Upper lobe of left lung (tissue), 6 donors: ENCODE measurements around the gene ANKRD44. TPM values are rescaled to one million over a fixed set of nuclear protein-coding genes. Genes with fewer than 3 reads are reported as not detected.

ENCODE experiments used
- ATAC-seq, 2 donors: fragments of 200-7000 bp; cut with Tn5 transposase; one replicate each; pipeline ENCODE4 v1.9.1; 2022; ENCODE audit warnings: mild to moderate bottlenecking in 2 of 2, moderate library complexity in 2 of 2; ENCODE audit not compliant: low FRiP score in 2 of 2
- DNase-seq, 2 donors: peaks; one replicate each; pipeline ENCODE4 v3.0.0-alpha.2; 2019 to 2020
- H3K27ac ChIP-seq, 4 donors: fragments of 200-600 bp; sonication (generic); one replicate each; pipeline ENCODE4 v1.5.1; 2016 to 2019
- H3K27me3 ChIP-seq, 4 donors: fragments of 200-600 bp; sonication (generic); one replicate each; pipeline ENCODE4 v1.5.1; 2017 to 2019
- H3K36me3 ChIP-seq, 4 donors: fragments of 200-600 bp; sonication (generic); one replicate each; pipeline ENCODE4 v1.5.1; 2016 to 2019
- H3K4me1 ChIP-seq, 4 donors: fragments of 200-600 bp; sonication (generic); one replicate each; pipeline ENCODE4 v1.5.1; 2018 to 2019
- H3K4me3 ChIP-seq, 4 donors: fragments of 200-600 bp; sonication (generic); one replicate each; pipeline ENCODE4 v1.5.1; 2017 to 2019; ENCODE audit warnings: mild to moderate bottlenecking in 2 of 4, moderate library complexity in 1 of 4
- H3K9me3 ChIP-seq, 4 donors: fragments of 200-600 bp; sonication (generic); one replicate each; pipeline ENCODE4 v1.5.1; 2018 to 2019
- EP300 ChIP-seq, 4 donors: sonication (generic); formaldehyde crosslinking; IDR thresholded peaks; one replicate each; pipeline ENCODE4 v1.5.1; 2017; ENCODE audit warnings: antibody characterized with exemption in 4 of 4, control low read depth in 2 of 4
- POLR2A ChIP-seq, 4 donors: fragments of 450-650 bp; IDR thresholded peaks; one replicate each; pipeline ENCODE4 v1.5.1; 2016 to 2017; ENCODE audit warnings: antibody characterized with exemption in 4 of 4, mild to moderate bottlenecking in 2 of 4
- POLR2AphosphoS5 ChIP-seq, 2 donors: sonication (generic); formaldehyde crosslinking; IDR thresholded peaks; one replicate each; pipeline ENCODE4 v1.5.1; 2017; ENCODE audit warnings: antibody characterized with exemption in 2 of 2
- WGBS, 2 donors: methylation state at CpG; one replicate each; pipeline ENCODE4 v1.1.5; 2017 to 2018; 5-methylcytosine and 5-hydroxymethylcytosine counted together
- total RNA-seq, 6 donors: library from RNA; depleted of rRNA in 4 of 6; stranded (reverse); fragments of >200 nt in 4 of 6; gene quantifications; one replicate each; pipeline versions ENCODE4 v1.1.0 to v1.2.1, GENCODE V29; 2016 to 2021
- TF ChIP-seq, protein P1 (sequence below), 6 experiments: fragments of 450-650 bp in 4 of 6; fragments of 200-600 bp in 2 of 6; sonication (generic) in 2 of 6; IDR thresholded peaks; one replicate each; pipeline ENCODE4 v1.5.1; 2016 to 2019; ENCODE audit warnings: antibody characterized with exemption in 6 of 6
- donor health status: DM: no; HTN: no; CAD: no; lungs with moderate emphysema.
- donor health status: DM: no; HTN: yes; CAD: no; lungs with severe emphysema.

The ANKRD44 gene
- total RNA-seq, 6 donors from 2014 or later = 41.0 to 91.1 (median 61.7) TPM

DNA sequence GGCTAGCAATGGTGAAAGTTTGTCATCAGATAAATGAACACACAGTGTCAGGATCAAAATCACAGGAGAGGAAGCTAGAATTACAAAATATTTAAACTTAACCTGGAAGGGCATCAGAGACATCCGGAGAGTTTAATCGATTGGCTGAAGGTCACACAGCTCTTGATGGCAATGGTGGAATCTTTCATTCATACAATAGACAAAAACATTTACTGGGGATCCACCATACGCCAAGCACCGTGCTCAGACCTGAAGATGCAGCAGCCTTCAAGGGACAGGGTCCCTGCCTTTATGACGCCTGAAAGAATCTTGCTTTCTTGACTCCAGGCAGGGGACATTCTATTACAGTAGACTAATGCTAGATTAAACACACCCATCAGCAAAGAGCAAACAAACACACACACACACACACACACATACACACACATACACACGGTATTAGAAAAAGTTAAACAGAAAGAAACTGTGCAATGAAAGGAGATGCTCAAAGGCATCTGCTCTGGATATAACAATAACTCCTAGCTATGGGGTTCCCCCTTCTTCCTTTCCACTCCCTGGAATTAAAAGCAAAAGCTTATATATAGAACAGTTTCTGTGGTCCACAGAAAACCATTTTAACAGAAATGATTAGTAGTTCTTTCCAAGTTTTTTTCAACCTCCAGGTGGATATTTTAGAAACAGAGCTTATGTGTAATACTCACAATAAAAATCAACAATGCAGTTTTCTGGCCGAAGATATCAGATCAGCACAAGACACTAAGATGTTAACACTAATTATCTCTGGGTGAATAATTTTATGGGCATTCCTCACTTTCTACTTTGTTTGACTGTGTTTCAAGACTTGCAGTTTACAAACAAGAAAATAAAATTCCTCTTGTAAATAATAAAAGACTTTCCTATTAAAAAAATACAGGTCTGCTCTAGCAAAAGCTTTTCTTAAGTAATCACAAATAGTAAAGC is 151.7 kb downstream of the ANKRD44 start:
- Histone ChIP-seq H3K4me1 (peaks cover 14 to 21% (median 15%) of the 10 kb centered on the region in 4 donors), H3K9me3 (no peaks in the 10 kb centered on the region), H3K4me3 (no peak overlapping the region), H3K36me3 (no peaks in the 10 kb centered on the region), H3K27me3 (no peaks in the 10 kb centered on the region), H3K27ac (peak overlapping the region in 2 of 4 donors; percentile 15 to 40)
- no peak for ATAC-seq
- DNase-seq = no peak
- WGBS, 2 donors = 42 to 59% methylated on average over 7 of the region's 7 CpGs
- no peak for TF ChIP-seq POLR2AphosphoS5 (IDR thresholded peaks at IDR 0.05)

DNA sequence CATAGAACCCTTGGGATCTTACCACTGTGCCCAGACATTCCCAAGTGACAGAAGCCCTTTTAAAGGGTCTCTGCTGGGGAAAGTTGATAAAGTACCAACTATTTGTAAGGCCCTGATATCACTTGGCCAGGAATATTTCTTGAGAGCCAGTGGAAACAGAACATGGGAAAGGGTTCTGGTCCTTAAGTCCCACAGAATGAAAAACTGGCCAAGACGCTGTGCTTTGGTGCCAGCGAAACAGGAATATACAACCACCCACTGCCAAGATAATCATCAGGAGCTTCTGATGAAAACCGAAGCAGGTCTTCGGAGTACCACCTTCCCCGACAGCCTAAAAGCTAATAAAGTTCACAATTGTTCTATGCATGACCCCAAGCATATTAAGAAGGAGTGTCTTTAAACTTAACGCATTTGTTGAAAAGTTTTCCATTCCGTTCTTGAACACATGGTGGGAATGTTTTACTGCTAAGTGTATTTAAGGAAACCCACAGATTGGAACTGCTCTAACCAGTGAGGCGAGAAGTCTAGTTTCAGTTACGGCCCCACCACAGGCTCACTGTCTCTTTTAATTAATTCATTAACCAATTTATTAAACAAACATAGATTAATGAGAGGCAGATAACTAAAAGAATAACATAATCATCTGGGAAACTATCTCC is 152.6 kb downstream of the ANKRD44 start:
- Histone ChIP-seq H3K27ac (peak overlapping the region in 2 of 4 donors; percentile 15 to 40), H3K4me1 (peaks cover 14 to 29% (median 22%) of the 10 kb centered on the region in 4 donors), H3K27me3 (no peaks in the 10 kb centered on the region), H3K36me3 (no peaks in the 10 kb centered on the region), H3K4me3 (no peak overlapping the region), H3K9me3 (no peaks in the 10 kb centered on the region)
- ATAC-seq (no peak), DNase-seq (no peak)
- WGBS, 2 donors = 60 to 62% methylated on average over 9 of the region's 9 CpGs
- TF ChIP-seq POLR2A (IDR thresholded peaks at IDR 0.05) = no peak
- TF ChIP-seq, protein P1, sequence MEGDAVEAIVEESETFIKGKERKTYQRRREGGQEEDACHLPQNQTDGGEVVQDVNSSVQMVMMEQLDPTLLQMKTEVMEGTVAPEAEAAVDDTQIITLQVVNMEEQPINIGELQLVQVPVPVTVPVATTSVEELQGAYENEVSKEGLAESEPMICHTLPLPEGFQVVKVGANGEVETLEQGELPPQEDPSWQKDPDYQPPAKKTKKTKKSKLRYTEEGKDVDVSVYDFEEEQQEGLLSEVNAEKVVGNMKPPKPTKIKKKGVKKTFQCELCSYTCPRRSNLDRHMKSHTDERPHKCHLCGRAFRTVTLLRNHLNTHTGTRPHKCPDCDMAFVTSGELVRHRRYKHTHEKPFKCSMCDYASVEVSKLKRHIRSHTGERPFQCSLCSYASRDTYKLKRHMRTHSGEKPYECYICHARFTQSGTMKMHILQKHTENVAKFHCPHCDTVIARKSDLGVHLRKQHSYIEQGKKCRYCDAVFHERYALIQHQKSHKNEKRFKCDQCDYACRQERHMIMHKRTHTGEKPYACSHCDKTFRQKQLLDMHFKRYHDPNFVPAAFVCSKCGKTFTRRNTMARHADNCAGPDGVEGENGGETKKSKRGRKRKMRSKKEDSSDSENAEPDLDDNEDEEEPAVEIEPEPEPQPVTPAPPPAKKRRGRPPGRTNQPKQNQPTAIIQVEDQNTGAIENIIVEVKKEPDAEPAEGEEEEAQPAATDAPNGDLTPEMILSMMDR (IDR thresholded peaks at IDR 0.05) = no peak
- no peak for TF ChIP-seq EP300 (IDR thresholded peaks at IDR 0.05)
- no peak for TF ChIP-seq POLR2AphosphoS5 (IDR thresholded peaks at IDR 0.05)

DNA sequence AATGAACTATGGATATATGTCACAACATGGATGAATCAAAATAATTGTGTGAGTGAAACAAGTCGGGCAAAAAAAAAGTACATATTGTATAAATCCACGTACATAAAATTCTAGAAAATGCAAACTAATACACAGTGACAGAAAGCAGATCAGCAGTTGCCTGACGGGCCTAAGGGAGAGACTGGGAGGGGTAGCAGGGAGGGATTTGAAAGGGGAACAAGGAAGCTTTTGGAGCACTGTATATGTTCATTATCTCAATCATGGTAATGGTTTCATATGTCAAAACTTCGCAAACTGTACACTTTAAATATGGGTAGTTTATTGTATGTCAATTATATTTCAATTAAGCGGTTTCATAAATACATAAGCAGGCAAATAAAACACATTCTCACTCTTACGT is 153.8 kb downstream of the ANKRD44 start:
- Histone ChIP-seq H3K36me3 (no peaks in the 10 kb centered on the region), H3K4me3 (no peak overlapping the region), H3K4me1 (peaks cover 15 to 37% (median 33%) of the 10 kb centered on the region in 4 donors), H3K27ac (no peak overlapping the region), H3K27me3 (no peaks in the 10 kb centered on the region), H3K9me3 (no peaks in the 10 kb centered on the region)
- 78% methylated on average over 6 of the region's 6 CpGs for WGBS, 2 donors
- ATAC-seq (no peak), DNase-seq (no peak)
- TF ChIP-seq POLR2A (IDR thresholded peaks at IDR 0.05) (no peak), EP300 (IDR thresholded peaks at IDR 0.05) (no peak)
- TF ChIP-seq, protein P1 (IDR thresholded peaks at IDR 0.05) = no peak

DNA sequence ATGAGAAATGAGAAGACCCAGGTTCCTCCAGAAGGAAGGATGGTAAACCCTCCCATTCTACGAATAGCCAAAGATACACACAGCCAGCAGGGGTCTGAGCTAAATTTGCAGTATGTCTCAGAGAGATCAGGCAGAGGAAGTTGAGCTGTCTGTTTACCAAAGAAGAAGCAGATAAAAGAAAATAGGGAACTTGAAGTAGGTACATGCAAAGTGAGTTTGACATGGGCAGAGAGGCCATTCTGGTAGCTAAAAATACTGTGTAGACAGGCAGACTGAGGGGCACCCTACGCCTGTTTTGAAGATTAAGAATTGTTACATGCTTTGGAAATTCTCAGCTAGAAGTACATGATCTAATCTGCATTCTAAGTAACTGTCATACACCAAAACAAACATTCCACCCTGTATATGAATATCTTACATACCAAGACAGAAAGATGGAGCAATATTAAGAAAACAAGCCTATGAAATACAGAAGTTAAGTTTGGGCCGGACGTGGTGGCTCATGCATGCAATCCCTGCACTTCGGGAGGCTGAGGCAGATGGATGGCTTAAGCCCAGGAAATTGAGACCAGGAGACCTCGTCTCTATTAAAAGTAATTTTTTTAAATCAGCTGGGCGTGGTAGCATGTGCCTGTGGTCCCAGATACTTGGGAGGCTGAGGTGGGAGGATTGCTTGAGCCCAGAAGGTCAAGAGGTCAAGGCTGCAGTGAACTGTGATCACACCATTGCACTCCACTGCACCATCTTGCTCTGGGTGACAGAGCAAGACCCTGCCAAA is 157.9 kb downstream of the ANKRD44 start:
- DNase-seq = no peak
- 41 to 52% methylated on average over 7 of the region's 7 CpGs for WGBS, 2 donors
- peak; percentile 79 to 81 for ATAC-seq
- H3K36me3 ChIP-seq = no peaks in the 10 kb centered on the region
- TF ChIP-seq, protein P1 (IDR thresholded peaks at IDR 0.05) = peak in 1 of 6 experiments; percentile 19
- TF ChIP-seq EP300 (IDR thresholded peaks at IDR 0.05) = no peak
- no peaks in the 10 kb centered on the region for H3K9me3 ChIP-seq
- H3K4me3 ChIP-seq = no peak overlapping the region
- peaks cover 6 to 29% (median 22%) of the 10 kb centered on the region in 4 donors for H3K4me1 ChIP-seq
- H3K27me3 ChIP-seq = no peaks in the 10 kb centered on the region
- peak overlapping the region; percentile 40 to 79 (median 60) for H3K27ac ChIP-seq

DNA sequence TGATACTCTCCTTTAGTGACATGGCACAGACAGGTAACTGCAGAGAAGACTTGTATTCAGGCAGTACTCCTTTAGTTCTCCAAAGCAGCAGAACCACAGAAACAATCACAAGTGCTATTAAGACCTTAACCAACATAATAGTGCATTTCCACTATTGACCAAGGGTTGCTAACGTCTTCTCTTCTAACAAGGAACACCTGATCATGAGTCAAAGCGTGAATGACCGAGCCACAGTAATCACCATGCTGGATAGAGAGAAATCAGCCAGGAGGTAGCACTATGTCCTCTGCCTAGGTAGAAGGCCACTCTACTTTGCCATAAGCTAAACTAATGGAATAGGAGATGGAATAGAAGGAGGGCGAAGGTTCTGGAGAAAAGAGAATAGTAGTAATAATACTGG is 161.0 kb downstream of the ANKRD44 start:
- Histone ChIP-seq H3K9me3 (no peaks in the 10 kb centered on the region), H3K36me3 (no peaks in the 10 kb centered on the region), H3K4me1 (peaks cover 20 to 48% (median 40%) of the 10 kb centered on the region in 4 donors), H3K27me3 (no peaks in the 10 kb centered on the region), H3K27ac (no peak overlapping the region), H3K4me3 (no peak overlapping the region)
- DNase-seq (no peak), ATAC-seq (no peak)
- TF ChIP-seq, protein P1 (IDR thresholded peaks at IDR 0.05) = no peak
- TF ChIP-seq POLR2A (IDR thresholded peaks at IDR 0.05) (no peak), POLR2AphosphoS5 (IDR thresholded peaks at IDR 0.05) (no peak), EP300 (IDR thresholded peaks at IDR 0.05) (no peak)
- 94 to 96% methylated on average over 4 of the region's 4 CpGs for WGBS, 2 donors
